ENCODE data around the gene SYT17. TPM values are rescaled to one million over a fixed set of nuclear protein-coding genes. Genes with fewer than 3 reads are reported as not detected.

Gene SYT17
- total RNA-seq, 2 experiments from 2014 or later, result not detected

Other genes with a start within 250 kb of the SYT17 start
- 100 to 1,000 TPM; 111 to 147 TPM for gene SMG1, start 241.8 kb upstream of the SYT17 start, total RNA-seq
- not detected for gene TMC7, start 184.3 kb upstream of the SYT17 start, total RNA-seq
- 10 to 100 TPM; 12.5 to 14.1 TPM for gene COQ7, start 100.6 kb upstream of the SYT17 start, total RNA-seq
- 10 to 100 TPM in 1 of 2 experiments, 1 to 10 TPM in 1; 7.1 to 16.7 TPM for gene ITPRIPL2, start 54.3 kb upstream of the SYT17 start, total RNA-seq
- gene CLEC19A, start 117.5 kb downstream of the SYT17 start, total RNA-seq, result not detected
- under 1 TPM in 1 of 2 experiments, not detected in 1; 0.09 TPM for gene TMC5, start 249.6 kb downstream of the SYT17 start, total RNA-seq

All from activated CD8-positive, alpha-beta memory T cell treated with anti-CD3 and anti-CD28 coated beads, Interleukin-2, amount 10 ng/mL, durations not matched to agents 7 days and 5 days (primary cell).